GM18951 (cell line): ENCODE measurements around the gene E2F6.

Source experiments
- POLR2A ChIP-seq: IDR thresholded peaks from 4 replicates; pipeline ENCODE4 v1.6.1; 2011; ENCODE audit warnings: mild to moderate bottlenecking; ENCODE audit not compliant: insufficient read length, insufficient read depth; ENCODE audit errors: extremely low read depth
- in situ Hi-C: fragments of 300-500 bp; cut with MboI; formaldehyde crosslinking; loops from one replicate; pipeline ENCODE4 v1.12.0; 2022; ENCODE audit warnings: low sequenced_read_pairs, mixed read lengths, inconsistent platforms; ENCODE audit not compliant: unreplicated experiment

E2F6 gene

DNA sequence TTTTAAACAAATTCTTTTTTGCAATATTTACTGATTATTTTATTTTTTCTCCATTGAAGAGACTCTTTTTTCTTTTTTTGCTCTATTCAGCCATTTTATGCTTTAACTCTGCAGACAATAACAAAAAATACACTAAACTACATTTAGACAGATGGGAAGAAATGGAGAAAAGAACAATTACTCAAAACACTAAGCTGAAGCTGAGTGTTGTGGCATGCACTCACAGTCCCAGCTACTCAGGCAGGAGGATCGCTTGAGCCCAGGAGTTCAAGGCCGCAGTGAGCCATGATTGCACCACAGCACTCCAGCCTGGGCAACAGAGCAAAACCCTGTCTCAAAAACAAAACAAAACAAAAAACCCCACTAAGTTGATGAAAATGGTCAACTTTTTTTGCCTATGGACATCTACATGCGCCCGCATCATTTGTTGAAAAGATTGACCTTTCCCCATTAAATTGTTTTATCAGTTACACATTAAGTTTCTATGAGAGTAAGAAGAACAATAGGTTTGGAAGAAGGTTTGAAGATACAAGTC, 43.0 kb downstream of the E2F6 start:
- in situ Hi-C loops, result loop anchor here (25.0 kb wide), 1 partner anchor 286 kb away; a partner anchor contains a TSS

DNA sequence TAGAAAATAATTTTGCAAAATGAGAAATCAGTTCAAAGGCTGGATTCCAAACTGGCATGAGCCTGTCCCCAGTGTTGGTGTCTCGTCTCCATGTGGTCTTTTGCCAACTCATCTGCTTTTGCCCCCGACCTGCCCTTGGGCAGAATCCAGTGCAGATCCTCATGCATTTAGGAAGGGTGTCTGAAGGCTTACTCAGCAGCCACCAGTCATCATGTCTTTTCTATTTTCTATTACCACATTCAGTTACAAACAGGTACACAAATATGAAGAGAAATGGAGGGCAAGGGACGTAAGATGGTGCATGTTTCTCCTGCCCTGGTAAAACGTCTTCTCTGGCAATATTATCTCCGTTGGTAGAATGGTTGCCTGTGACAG, 43.5 kb downstream of the E2F6 start:
- no peak for TF ChIP-seq POLR2A
- in situ Hi-C loops, result loop anchor here (25.0 kb wide), 1 partner anchor 285 kb away; a partner anchor contains a TSS

More for the DNA sequence above, 43.0 kb downstream of the E2F6 start:
- TF ChIP-seq POLR2A, result no peak

DNA sequence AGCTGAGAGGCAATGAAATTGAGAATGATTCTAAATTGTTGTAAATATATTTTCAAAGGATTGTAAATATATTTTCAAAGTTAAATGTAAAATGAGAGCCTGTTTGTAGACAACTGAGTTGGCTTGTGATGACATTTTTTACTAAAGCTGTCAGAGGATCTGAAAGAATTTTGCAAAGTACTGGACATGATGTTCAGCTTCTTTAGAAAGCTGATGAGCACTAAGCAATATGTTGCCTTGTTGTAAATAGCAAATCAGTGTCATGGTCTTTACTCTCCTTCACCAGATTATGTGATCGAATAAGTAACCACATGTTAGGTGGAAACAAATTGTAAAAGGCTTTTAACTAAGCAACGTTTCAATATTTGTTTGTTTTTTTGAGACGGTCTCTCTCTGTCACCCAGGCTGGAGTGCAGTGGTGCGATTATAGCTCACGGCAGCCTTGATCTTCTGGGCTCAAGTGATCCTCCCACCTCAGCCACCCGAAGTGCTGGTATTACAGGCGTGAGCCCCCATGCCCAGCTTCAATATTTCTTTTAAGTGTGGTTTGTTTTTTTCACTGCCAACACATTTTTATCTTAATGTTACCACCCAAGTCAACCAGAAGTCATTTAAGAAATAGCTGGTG, 44.0 kb downstream of the E2F6 start:
- in situ Hi-C loops, result loop anchor here (25.0 kb wide), 1 partner anchor 285 kb away; a partner anchor contains a TSS
- TF ChIP-seq POLR2A, result no peak

DNA sequence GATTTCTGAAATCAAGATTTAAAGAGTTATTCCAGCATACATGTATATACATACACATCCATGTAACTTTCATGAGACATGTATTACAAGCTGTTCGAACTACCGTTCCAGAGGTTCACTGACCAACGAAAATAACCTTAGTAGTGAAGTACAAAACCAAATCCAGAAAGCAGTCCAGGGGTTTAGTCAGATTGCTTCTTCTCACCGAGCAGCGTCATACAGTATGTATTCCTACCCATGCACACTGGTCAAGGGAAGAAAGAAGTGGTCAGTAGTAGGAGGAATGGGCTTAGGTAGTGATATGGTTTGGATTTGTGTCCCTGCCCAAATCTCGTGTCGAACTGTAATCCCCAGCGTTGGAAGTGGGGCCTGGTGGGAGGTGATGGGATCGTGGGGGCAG, 45.3 kb downstream of the E2F6 start:
- TF ChIP-seq POLR2A, result no peak
- in situ Hi-C loops, result loop anchor here (25.0 kb wide), 1 partner anchor 283 kb away; a partner anchor contains a TSS

DNA sequence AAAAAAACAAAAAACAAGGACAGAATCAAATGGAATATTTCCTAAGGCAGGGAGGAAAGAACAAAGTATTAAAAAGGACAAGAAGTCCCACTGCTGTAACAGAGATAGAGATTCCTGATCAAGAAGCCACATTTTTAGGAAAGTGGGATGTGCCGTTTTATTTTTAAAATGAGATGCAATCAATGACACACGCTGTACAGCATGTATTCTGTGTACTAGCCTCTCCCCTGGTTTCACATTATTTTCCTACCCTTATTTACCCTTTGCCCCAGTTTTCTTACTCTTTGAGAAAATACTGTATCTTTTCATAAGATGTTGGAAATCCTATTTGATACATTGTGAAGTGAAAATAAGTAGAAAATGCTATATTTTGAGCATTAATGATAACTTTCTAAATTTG, 45.8 kb downstream of the E2F6 start:
- no peak for TF ChIP-seq POLR2A
- in situ Hi-C loops, result loop anchor here (25.0 kb wide), 1 partner anchor 283 kb away; a partner anchor contains a TSS

DNA sequence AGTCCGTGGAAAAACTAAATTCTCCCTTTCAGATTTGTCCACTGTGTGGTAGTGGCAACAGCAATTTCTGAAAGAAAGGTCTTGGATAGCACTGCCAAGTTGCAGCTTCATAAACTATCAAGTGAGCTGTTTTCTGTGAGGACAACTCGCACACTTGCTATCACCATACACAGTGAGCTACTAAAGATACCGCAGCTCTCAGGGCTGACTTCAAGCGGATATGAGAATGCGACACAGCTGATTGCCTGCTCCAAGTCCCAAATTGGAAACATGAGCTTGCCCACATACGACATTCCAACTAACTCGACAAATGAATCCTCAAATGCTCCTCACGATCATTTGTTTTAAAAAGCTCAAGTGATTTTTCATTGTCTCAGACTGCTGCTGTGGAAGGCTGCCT, 46.2 kb downstream of the E2F6 start:
- no peak for TF ChIP-seq POLR2A
- in situ Hi-C loops, result loop anchor here (25.0 kb wide), 1 partner anchor 282 kb away; a partner anchor contains a TSS

DNA sequence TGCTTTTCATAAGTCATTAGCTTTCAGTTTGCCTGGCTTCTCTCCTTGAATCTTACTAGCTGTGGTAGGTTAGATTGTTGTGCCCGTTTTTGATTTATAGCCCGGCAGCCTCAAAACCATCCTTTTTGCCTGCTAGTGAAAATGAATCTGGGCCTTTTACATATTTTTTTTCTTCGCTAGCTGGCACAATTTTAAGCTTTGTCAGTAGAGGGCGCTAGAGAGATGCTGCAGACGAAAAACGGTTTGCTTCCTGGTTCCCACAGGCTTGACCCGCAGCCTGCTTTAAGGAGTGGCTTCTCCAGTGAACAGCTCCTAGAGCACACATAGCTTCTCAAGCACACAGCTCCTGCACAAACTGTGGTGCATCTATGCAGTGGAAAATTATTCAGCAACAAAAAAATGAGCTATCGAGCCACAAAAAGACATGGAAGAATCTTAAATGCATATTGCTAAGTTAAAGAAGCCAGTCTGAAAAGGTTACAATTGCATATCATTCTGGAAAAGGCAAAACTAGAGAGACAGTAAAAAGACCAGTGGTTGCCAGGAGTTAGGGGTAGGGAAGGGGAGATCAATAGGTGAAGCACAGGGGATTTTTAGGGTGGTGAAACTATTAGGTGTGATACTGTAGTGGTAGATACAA, 47.9 kb downstream of the E2F6 start:
- in situ Hi-C loops, result loop anchor here (25.0 kb wide), 1 partner anchor 281 kb away; a partner anchor contains a TSS
- TF ChIP-seq POLR2A, result no peak

DNA sequence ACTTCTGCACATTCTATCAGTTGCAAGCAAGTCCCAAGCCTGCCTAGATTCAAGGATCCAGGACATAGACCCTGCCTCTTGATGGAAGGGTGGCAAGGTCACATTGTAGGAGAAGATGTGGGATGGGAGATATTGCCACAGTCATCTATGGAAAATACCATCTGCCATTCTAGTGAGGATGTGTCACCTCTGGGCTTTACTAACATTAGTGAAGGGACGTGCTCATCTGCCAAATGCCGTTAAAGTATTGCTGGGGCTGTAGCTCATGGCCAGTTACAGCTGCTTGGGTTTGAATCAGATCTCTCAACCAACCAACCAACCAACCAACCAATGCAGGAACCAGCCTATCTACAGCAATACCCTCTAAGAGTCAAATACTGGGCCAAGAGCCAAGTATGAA, 49.0 kb downstream of the E2F6 start:
- no peak for TF ChIP-seq POLR2A
- in situ Hi-C loops, result loop anchor here (25.0 kb wide), 1 partner anchor 280 kb away; a partner anchor contains a TSS

DNA sequence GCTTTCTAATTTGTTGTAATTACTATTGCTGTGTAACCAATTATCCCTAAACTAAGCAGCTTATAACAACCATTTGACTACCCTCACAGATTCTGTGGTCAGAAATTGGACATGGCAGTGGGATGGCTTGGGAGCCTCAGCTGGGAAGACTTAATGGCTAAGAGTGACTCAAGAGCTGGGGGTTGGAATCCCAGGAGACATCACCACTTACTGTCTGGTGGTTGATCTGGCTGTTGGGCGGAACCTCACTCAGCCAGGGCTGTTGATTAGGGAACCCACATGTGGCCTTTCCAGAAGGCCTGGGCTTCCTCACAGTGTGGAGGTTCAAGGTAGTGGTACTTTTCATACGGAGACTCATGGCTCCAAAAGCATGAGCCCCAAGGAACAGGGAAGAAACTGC, 49.8 kb downstream of the E2F6 start:
- in situ Hi-C loops, result loop anchor here (25.0 kb wide), 1 partner anchor 279 kb away; a partner anchor contains a TSS
- TF ChIP-seq POLR2A, result no peak

DNA sequence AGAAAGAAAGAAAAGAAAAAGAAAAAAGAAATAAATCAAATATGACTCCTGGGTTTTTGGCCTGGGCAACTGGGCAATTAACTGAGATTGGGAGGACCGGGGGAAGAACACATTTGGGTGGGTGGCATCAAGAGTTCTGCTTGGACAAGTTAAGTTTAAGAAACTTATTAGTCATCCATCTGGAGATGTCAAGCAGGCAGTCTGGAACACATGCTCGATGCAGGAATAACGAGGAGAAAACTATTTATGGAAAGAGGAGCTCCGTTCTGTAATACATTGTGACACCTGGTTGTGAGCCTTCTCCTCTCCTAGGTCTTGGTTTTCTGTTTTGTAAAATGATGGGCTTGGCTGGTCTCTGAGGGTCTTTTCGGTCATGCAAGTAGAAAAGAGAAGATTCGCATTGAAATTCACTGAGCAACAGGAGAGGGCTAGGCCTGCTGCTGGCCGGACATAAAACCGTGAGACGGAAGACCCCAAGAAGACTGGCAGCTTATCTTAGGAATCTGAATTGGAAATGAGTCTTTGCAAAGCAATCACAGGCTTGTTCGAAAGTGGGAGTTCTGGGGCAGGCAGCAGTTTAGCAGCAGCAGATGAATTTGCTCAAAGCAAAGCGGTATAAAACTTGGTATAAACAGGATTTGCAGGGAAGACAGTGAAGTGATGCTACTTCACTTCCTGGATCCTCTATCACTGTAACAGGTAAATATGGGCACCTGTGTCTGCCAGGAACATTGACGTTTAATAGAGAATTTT, 51.4 kb downstream of the E2F6 start:
- in situ Hi-C loops, result loop anchor here (25.0 kb wide), 1 partner anchor 277 kb away; a partner anchor contains a TSS
- no peak for TF ChIP-seq POLR2A

DNA sequence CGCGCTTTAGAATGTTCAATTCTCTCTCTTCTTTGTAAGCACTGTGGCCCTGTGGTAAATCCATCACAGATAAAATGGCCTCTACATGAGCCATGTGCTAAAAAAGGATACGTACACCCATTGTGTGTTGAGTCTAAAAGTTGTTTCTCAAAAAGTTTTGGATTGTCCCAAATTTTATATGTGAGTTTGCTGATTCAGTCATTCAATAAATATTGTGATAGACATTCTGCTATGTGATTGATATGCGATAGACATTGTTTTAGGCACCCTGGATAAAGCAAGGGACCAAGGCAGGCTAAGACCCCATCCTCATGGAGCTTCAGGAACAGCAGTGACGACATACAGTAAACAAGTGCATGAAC, 53.5 kb downstream of the E2F6 start:
- in situ Hi-C loops, result loop anchor here (25.0 kb wide), 1 partner anchor 275 kb away; a partner anchor contains a TSS
- no peak for TF ChIP-seq POLR2A

DNA sequence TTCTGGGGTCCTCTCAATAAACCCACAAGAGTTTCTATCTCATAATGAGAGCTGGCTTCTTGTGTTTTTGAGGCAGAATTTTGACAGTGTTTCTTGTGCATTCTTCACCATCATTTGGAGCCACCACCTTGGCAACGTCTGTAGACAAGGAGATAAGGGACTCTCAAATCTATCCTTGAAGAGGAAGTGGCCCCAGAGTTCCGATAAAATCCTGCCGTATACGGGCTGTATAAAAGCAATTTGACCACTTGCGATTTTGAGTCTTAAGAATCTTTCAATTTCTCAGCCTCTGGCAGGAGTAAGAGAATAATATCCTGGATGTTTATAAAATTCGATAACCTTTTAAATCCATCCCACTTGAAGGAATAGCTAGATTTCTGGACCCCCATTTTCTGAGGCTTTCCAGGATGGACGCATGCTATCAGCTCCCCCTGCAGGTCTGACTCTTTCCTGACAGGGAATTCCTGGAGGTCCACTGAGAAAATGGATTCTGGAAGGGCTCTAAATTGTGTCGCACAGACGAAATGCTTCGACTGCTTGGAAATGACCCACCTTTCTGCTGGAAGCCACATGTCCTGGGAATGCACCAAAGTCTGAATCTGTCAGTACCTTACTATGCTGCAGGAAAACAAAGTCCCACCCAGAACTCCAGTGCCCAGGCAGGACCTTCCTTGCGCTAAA, 54.1 kb downstream of the E2F6 start:
- in situ Hi-C loops, result loop anchor here (25.0 kb wide), 1 partner anchor 275 kb away; a partner anchor contains a TSS
- TF ChIP-seq POLR2A, result no peak
